ENCODE results near the gene LRRC8E.

DNA sequence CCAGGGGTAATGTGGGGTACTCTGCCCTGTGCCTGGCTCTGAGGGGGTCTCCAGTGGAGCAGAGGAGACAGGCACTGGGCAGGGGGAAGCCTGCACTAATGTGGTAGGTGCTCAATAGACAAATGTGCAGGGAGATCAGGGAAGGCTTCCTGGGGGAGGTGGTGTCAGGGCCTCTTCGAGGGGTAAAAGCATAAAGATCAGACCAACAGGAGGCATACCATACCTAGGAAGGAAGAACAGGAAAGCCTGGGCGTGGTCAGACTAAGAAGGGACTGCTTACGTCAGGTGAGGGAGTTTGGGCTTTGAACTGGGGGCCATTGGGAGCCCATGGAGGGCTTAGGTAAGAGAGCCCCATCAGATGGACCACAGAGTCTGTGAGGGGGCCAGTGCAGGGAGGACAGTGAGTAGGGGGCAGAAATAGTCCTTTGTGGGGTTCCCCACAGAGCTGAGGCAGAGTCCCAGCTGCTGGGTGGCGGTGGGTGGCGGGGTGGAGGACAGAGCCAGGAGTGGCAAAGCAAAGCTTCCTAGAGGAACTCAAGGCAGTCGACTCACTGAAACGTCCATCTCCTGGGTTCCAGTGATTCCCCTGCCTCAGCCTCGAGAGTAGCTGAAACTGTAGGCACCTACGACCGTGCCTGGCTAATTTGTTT is 22.9 kb upstream of the LRRC8E start:
- TF ChIP-seq, protein P1, sequence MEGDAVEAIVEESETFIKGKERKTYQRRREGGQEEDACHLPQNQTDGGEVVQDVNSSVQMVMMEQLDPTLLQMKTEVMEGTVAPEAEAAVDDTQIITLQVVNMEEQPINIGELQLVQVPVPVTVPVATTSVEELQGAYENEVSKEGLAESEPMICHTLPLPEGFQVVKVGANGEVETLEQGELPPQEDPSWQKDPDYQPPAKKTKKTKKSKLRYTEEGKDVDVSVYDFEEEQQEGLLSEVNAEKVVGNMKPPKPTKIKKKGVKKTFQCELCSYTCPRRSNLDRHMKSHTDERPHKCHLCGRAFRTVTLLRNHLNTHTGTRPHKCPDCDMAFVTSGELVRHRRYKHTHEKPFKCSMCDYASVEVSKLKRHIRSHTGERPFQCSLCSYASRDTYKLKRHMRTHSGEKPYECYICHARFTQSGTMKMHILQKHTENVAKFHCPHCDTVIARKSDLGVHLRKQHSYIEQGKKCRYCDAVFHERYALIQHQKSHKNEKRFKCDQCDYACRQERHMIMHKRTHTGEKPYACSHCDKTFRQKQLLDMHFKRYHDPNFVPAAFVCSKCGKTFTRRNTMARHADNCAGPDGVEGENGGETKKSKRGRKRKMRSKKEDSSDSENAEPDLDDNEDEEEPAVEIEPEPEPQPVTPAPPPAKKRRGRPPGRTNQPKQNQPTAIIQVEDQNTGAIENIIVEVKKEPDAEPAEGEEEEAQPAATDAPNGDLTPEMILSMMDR (IDR thresholded peaks at IDR 0.05; ENCODE audit: control extremely low read depth in 1 of 3, insufficient read depth in 1 of 3, low read depth in 1 of 3, low read length in 3 of 3), result no peak
- TF ChIP-seq KDM5A (IDR thresholded peaks at IDR 0.05; ENCODE audit: low read length) (no peak), EP300 (IDR thresholded peaks at IDR 0.05; ENCODE audit: borderline replicate concordance in 1 of 2, low read depth in 2 of 2, low read length in 2 of 2) (no peak), CBX8 (IDR thresholded peaks at IDR 0.05; ENCODE audit: borderline replicate concordance, low read depth, low read length) (no peak), ZNF274 (IDR thresholded peaks at IDR 0.05; ENCODE audit: borderline replicate concordance, extremely low read depth, low read length) (no peak), EZH2 (IDR thresholded peaks at IDR 0.05; ENCODE audit: low read depth, low read length, severe bottlenecking) (no peak), CBX5 (IDR thresholded peaks at IDR 0.05; ENCODE audit: low read depth, low read length) (no peak), RFX5 (IDR thresholded peaks at IDR 0.05; ENCODE audit: borderline replicate concordance, low read depth, low read length) (no peak), JUND (IDR thresholded peaks at IDR 0.05; ENCODE audit: low read length) (no peak), POLR2A (IDR thresholded peaks at IDR 0.05; ENCODE audit: control extremely low read depth in 1 of 2, low read depth in 2 of 2, low read length in 2 of 2) (no peak)
- TF ChIP-seq, protein P2, sequence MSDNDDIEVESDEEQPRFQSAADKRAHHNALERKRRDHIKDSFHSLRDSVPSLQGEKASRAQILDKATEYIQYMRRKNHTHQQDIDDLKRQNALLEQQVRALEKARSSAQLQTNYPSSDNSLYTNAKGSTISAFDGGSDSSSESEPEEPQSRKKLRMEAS (IDR thresholded peaks at IDR 0.05), result no peak

Measured in H1 (cell line).